Activated gamma-delta T cell treated with Interleukin-2 at 50 U/mL for 16 hours (primary cell): Measurements from ENCODE around the gene NEDD4.
"Not testable (repeated sequence)": the region's sequence is repeated elsewhere in the genome, so short reads cannot be mapped to it uniquely, and the experiment has no call there.

Experiments used
- DNase-seq: peaks from one replicate; pipeline ENCODE4 v3.0.0-alpha.2; 2020

Gene NEDD4

GRCh38 chr15:55952501-55953274 lies 40.7 kb downstream of the NEDD4 start:
- not testable (repeated sequence) for DNase-seq

DNA sequence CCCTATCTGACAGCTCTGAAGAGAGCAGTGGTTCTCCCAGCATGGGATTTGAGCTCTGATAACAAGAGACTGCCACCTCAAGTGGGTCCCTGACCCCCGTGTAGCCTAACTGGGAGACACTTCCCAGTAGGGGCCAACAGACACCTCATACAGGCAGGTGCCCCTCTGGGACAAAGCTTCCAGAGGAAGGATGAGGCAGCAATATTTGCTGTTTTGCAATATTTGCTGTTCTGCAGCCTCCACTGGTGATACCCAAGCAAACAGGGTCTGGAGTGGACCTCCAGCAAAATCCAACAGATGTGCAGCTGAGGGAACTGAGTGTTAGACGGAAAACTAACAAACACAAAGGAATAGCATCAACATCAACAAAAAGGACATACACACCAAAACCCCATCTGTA lies 48.8 kb downstream of the NEDD4 start:
- not testable (repeated sequence) for DNase-seq

DNA sequence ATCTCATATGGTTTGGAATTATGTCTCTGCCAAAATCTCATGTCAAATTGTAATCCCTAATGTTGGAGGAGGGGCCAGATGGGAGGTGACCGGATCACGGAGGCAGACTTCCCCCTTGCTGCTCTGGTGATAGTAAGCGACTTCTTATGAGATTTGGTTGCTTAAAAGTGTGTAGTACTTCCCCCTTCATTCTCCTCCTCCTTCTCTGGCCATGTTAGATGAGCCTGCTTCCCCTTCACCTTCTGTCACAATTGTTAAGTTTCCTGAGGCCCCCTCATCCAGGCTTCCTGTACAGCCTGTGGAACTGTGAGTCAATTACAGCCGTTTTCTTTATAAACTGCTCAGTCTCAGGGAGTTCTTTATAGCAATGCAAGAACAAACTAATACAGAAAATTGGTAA lies 51.1 kb downstream of the NEDD4 start:
- DNase-seq = no peak

- DNase-seq = no peak
Observed at GRCh38 chr15:55937040-55937439, 56.4 kb downstream of the NEDD4 start.

- no peak for DNase-seq
Observed at GRCh38 chr15:55928955-55929354, 64.5 kb downstream of the NEDD4 start.

- no peak for DNase-seq
Observed at GRCh38 chr15:55921744-55922143, 71.7 kb downstream of the NEDD4 start.

GRCh38 chr15:55917881-55918296 lies 75.5 kb downstream of the NEDD4 start:
- no peak for DNase-seq

DNA sequence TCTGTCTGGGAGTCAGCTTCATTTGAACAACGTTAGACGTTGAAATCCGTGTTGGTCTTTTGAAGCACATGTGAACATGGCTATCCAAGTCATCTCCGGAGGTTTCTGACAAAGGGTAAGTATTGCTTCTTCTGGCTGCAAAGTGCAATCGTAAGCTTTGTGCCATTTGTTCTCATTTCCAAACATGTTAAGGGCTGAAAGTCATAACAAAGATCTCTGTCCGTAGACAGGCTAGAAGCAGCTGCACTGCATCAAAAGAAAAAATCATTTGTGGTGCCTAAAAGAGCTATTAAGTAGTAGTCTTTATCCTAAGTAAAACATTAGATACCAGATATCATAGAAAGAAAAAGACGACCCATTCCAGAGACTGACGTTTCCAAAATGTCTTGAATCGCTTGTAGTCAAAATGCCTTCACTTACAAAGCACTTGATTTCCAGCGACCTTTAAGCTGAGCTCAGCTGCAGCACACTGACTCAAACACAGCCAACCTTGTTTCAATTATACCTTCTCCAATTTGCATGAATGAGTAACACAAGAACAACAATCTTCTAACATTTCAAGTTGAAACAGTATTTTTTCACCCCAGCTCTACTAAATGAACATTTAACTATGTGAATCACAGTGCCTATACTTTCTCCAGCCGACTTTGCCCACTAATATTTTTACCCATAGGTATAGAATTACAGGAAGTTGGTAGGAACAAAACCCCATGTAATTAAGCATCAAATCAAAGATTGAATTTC lies 76.6 kb downstream of the NEDD4 start:
- no peak for DNase-seq

- no peak for DNase-seq
Observed at GRCh38 chr15:55915876-55916567, 77.4 kb downstream of the NEDD4 start.

DNA sequence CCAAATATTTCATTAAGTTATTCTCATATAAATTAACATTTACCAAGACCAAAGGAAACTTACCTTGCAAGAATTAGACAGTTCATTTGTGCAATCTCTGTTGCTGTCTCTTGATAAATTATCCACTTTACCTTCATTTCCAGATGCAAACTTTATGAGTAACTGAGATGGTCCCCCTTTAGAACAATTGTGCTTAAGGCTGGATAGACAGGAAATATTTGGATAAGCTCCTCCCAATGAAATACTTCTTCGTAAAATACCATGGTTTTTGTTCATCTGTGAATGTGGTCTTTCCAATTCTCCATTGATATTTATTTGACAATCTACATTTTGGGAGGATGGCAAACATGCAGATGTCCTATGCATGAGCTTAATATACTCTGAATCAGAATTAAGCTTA lies 78.2 kb downstream of the NEDD4 start:
- DNase-seq = no peak

- DNase-seq = no peak
Observed at GRCh38 chr15:55914446-55914845, 79.0 kb downstream of the NEDD4 start.

DNA sequence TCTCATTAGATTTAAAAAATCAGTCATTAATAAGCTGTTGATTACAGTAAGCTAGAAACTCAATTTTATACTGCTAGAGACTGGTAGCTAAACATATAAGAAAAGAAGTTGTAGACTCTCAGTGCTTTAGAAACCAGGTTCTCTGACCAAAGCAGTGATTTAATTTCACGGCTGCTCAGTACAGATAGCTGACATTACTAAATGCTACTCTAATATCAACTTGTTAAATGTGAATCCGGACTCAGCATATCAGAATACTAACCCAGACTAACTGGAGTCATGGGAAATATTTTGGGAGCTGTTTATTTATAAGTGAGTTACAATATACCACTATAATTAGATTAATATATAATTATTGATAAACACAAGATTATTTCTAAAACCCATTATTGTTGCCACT lies 80.4 kb downstream of the NEDD4 start:
- no peak for DNase-seq

DNA sequence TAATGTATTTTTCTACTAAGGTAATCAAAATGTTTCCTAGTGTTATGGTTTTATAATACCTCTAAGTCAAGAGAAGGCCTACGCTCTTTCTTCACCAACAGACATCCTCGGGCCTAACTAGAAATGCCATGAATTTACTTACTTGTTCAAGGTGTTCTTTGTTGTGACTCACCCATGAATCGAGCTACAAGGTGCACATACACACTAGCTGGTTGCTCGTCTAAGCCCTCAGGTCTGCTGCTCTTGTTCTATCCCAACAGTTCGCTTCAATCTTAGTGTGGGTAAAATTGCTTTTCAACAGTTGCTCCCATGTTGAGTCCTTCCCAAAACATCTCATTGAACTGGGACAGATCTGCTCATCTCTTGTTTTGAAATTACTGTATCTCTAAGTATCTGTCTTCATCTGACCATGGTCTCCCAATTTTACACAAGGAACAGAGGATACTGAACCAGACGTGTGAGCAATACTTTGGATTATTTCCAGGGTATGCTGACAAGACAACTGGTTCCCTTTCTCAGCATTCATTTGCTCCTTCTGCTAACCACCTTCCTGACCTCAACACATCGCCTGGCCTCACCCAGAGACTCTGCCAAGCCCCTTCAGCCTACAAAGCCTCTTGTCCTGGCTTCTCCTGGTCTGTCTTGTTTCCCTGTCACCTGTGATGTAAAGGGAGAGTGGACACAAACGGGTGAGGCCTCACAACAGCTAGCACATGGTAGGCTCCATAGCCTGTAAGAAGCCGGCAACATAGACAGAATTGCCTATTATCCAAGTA lies 84.2 kb downstream of the NEDD4 start:
- DNase-seq = no peak

DNA sequence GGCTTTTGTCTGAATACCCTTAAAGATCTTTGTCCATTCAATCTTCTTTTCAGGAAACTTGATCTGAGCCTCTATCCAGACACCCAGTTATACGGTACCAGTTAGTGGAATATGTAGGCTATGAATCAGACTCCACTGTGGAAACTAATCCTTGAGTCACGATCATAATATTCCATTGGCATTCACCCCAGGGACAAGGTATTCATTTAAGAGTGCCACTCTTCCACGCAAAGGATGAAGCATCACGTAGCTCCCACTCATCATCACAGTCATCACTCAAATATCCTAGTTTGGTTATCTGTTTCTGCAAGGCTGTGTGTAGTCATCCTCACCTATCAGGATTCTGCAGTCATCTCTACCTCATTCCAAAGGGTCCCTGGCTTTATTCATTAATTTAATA lies 85.6 kb downstream of the NEDD4 start:
- no peak for DNase-seq

DNA sequence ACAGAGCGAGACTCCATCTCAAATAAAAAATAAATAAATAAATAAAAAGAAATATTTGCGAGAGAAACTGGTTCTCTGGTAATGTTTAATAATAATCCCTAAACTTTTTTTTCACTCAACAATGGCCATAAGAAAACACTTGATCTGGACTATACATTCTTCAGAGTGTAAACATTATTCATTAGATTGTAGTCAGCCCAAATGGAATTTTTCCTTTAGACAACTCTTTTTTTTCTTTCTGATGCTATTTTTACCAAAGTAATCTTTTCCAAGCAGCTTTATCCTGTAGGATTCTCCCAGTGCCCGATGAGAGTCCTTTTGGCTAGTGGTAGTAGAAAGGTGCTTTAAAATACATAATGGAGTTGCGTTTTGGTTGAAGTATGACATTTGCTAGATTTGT lies 90.4 kb downstream of the NEDD4 start:
- DNase-seq = no peak

DNA sequence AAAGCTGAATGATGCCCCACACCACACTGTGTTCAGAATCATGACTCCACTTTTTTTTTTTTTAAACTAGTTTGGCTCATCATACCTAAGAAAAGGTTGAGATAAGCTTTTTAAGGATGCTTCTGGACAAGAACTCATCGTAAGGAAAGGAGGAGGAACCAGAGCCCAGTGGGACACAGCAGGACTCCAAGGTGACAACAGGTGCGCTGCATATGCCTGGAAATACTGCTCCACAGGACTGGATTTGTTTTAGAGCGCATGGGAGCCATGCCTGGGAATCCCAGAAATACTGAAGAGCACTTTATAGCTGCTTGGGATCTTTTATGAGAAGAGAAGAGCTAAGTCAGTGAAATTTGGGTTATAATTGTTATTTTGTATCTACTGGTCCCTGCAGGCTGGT lies 93.4 kb downstream of the NEDD4 start:
- DNase-seq = no peak

DNA sequence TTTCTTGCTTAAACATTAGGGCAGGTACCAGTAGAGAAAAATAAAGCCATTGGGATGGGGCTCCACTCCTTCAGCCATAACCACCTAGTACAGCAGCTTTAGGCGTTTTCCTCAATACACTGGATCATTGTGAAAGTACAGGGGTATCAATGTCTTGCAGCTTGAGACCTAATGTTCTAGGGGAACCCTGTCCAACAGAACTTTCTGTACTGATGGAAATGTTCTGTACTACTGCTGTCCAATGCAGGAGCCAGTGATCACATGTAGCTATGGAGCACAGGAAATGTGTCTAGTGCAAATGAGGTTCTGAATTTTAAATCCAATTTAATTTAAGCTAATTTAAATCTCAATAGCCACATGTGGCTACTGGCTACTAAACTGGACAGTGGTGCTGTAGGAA lies 93.9 kb downstream of the NEDD4 start:
- no peak for DNase-seq

DNA sequence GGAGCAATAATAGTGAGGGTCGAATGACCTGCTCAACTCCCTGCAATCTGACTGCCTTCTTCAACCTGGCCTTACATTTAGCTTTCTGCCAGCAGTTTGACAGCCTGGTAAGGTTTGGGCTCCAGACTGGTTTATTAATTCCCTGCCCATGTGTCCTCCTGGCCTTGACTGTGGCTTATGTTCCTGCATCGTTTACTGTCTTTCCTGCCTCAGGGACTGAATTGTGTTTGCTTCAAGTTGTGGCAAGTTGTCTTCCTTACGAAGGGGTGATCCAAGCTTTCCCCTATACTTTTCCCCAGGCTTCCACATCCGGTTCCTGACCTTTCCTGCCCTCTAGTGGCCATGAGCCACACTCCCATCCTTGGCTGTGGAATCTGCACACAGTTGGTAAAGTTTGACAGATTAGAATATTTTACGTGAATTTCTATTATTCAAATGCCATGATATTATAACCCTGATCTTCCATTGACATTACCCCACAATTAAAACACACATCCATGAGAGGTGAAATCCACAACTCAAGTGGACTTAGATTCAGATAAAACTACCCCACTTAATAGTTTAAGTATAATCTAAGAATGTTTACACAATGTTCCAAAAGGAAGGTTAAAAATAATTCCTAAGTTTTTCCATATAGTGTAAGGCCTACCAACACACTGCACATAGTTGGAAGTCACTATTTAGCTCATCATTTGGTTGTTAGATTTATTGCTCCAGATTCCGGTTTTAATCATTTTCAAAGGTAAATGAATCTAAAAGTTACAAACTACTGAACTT lies 95.7 kb downstream of the NEDD4 start:
- no peak for DNase-seq

- no peak for DNase-seq
Observed at GRCh38 chr15:55894399-55894965, 98.9 kb downstream of the NEDD4 start.

GRCh38 chr15:55893852-55894251 lies 99.6 kb downstream of the NEDD4 start:
- DNase-seq = no peak

DNA sequence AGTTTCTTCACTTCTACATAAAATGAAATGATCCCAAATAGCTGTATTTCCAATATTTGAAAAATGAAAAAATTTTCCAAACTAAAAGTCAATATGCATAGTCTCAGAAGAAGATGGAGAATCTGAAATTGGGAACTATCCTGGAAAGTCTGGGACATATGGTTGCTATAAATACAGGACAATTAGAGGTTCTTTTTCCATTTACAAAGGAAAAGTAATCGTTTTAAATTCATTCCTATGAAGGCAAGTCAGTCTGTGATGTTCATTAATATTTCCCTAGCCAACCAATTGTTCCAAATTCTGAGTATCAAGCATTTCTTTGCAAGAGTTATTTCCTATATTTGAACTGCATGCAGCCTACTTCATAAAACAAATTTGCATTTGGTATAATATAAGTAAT lies 102.2 kb downstream of the NEDD4 start:
- DNase-seq = no peak

DNA sequence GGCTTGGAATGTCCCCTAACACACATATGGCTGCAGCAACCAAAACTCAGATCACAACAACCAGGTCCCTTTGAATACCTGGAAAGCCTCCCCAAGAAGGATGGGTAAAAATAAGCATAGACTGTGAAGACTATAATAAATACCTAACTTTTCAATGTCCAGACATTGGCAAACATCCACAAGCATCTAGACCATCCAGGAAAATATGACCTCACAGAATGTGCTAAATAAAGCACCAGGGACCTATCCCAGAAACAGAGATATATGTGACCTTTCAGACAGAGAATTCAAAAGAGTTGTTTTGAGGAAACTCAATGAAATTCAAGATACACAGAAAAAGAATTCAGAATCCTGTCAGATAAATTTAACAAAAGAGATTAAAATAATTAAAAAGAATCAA lies 109.2 kb downstream of the NEDD4 start:
- DNase-seq = no peak
